Measurements from ENCODE around the gene FLOT1. TPM values are rescaled to one million over a fixed set of nuclear protein-coding genes. Genes with fewer than 3 reads are reported as not detected.

FLOT1 gene
- polyA plus RNA-seq, 1 experiment: 155 TPM

DNA sequence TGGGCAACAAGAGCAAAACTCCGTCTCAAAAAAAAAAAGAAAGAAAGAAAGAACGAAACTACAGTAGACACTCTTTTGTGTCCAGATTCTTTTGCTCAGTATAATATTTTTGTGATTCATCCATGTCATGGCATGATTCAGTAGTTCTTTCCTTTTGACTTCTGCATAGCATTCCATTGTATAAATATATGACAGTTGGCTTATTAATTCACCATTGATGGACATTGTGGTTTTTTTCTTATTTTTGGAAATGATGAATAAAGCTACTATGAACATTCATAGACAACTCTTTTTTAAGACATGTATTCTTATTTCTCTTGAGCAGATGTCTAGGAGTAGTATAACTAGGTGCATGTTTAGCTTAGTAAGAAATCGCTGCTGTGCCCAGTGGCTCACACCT lies 12.1 kb upstream of the FLOT1 start:
- H3K9me3 ChIP-seq (ENCODE audit: control insufficient read depth, insufficient read depth, low read length): no peaks in the 10 kb centered on the region
- TF ChIP-seq CTCF (IDR thresholded peaks at IDR 0.05; ENCODE audit: low read depth, low read length): no peak
- POLR2A ChIA-PET: interaction anchor here (0.8 to 1.3 kb wide), 3 partner anchors 14 to 69 kb away, joined by 3 to 8 read pairs (median 4); no protein-coding TSS in a partner anchor
- H3K27ac ChIP-seq (ENCODE audit: low read depth, low read length): no peak overlapping the region
- no peak for DNase-seq (ENCODE audit: low read depth, low spot score)
- CTCF ChIA-PET: interaction anchor here (0.6 to 1.0 kb wide), 3 partner anchors 13 to 74 kb away, joined by 3 to 4 read pairs (median 3); no protein-coding TSS in a partner anchor
- no peak overlapping the region for H3K4me3 ChIP-seq (ENCODE audit: low read depth, low read length)
- H3K27me3 ChIP-seq (ENCODE audit: control insufficient read depth, insufficient read depth, low read length): no peaks in the 10 kb centered on the region

GRCh38 chr6:30752157-30752927 lies 9.9 kb upstream of the FLOT1 start:
- peak; percentile 99 for DNase-seq (ENCODE audit: low read depth, low spot score)
- 0 out of 2 replicates have a peak, but pooled peaks have one; percentile 13 for TF ChIP-seq CTCF (IDR thresholded peaks at IDR 0.05; ENCODE audit: low read depth, low read length)
- peak overlapping the region; percentile 99 for H3K27ac ChIP-seq (ENCODE audit: low read depth, low read length)
- ChIA-PET POLR2A (interaction anchor here (0.5 to 2.5 kb wide), 18 partner anchors 8 to 795 kb away, joined by 3 to 49 read pairs (median 6); partner anchors contain the start of genes FLOT1, IER3, MDC1 and NFKBIL1), CTCF (interaction anchor here (0.5 to 1.7 kb wide), 9 partner anchors 9 to 318 kb away, joined by 3 to 12 read pairs (median 4); no protein-coding TSS in a partner anchor)
- H3K4me3 ChIP-seq (ENCODE audit: low read depth, low read length): no peak overlapping the region
- no peaks in the 10 kb centered on the region for H3K27me3 ChIP-seq (ENCODE audit: control insufficient read depth, insufficient read depth, low read length)
- H3K9me3 ChIP-seq (ENCODE audit: control insufficient read depth, insufficient read depth, low read length): no peaks in the 10 kb centered on the region

DNA sequence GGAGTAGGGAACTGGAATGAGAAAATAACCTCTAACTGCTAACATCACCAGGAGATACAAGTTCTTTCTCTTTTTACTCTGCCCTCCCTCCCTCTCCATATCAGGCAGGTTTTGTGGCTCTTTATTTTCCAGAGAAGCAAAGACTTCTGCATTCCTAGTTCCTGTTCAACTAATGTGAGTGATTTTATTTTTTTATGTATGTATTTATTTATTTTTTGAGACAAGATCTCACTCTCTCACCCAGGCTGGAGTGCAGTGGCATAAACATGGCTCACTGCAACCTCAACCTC lies 7.8 kb upstream of the FLOT1 start:
- no peak for DNase-seq (ENCODE audit: low read depth, low spot score)
- Histone ChIP-seq H3K27ac (ENCODE audit: low read depth, low read length) (peak overlapping the region; percentile 31), H3K27me3 (ENCODE audit: control insufficient read depth, insufficient read depth, low read length) (no peaks in the 10 kb centered on the region), H3K4me3 (ENCODE audit: low read depth, low read length) (no peak overlapping the region), H3K9me3 (ENCODE audit: control insufficient read depth, insufficient read depth, low read length) (no peaks in the 10 kb centered on the region)
- POLR2A ChIA-PET: no interaction called here
- CTCF ChIA-PET: interaction anchor here (0.6 kb wide), 1 partner anchor 163 kb away, joined by 5 read pairs; no protein-coding TSS in a partner anchor
- no peak for TF ChIP-seq CTCF (IDR thresholded peaks at IDR 0.05; ENCODE audit: low read depth, low read length)

DNA sequence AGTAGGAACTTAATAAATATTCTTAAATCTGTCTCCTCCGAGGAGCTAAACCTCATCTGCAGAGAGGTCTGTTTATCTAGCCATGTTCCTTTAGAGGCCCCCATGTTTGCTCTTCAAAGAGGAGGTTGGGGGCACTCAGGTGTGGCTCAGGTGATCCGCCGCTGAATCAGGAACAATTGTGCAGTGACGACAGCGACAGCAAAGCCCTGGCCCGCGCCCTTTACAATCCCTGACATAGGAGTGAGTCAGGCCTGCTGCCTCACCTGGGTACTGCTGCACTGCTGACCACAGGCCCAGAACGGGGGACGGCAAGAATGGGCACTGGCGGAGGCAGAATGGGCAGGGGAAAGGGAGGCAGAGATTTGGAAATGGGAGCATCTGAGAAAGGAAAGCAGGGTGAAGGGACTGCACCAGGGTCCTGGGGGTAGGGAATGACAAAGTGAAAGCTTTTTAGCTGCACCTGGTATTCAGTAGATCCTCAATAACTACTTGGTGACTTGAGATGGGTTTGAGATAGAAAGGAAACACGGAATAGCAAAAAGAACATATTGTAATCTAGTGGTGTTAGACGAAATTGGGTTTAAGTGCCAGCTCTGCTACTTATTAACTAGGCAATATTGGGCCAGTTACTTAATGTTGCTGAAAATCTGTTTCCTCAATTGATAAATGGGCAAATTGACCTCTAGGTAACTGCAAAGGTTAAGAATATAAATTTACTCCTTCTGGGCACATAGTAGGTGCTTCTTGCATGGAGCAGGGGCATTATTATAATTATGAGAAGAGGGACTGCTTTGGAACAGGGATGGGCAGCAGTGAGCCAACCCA lies 7.3 kb upstream of the FLOT1 start:
- Histone ChIP-seq H3K9me3 (ENCODE audit: control insufficient read depth, insufficient read depth, low read length) (no peaks in the 10 kb centered on the region; the same call in 1 of the 2 replicates), H3K4me3 (ENCODE audit: low read depth, low read length) (no peak overlapping the region), H3K27me3 (ENCODE audit: control insufficient read depth, insufficient read depth, low read length) (no peaks in the 10 kb centered on the region), H3K27ac (ENCODE audit: low read depth, low read length) (peak overlapping the region; percentile 31)
- POLR2A ChIA-PET: interaction anchor here (1.0 kb wide), 1 partner anchor 70 kb away, joined by 4 read pairs; no protein-coding TSS in a partner anchor
- TF ChIP-seq CTCF (IDR thresholded peaks at IDR 0.05; ENCODE audit: low read depth, low read length): no peak
- DNase-seq (ENCODE audit: low read depth, low spot score): no peak
- CTCF ChIA-PET: interaction anchor here (0.5 to 1.1 kb wide), 3 partner anchors 72 to 164 kb away, joined by 3 to 5 read pairs (median 3); no protein-coding TSS in a partner anchor

Measured in AG04450 (cell line).